GM19395 (cell line): ENCODE measurements around the gene TCL1A.
A peak's percentile ranks its signal among the peaks of the same experiment; 100 is the strongest.
"Not testable (repeated sequence)": the region's sequence is repeated elsewhere in the genome, so short reads cannot be mapped to it uniquely, and the experiment has no call there.

ENCODE experiments used
- ATAC-seq: cut with Tn5 transposase; IDR thresholded peaks from one replicate; pipeline ENCODE4 v1.9.1; 2021; ENCODE audit warnings: mild to moderate bottlenecking, moderate library complexity; ENCODE audit not compliant: unreplicated experiment

Gene TCL1A

DNA sequence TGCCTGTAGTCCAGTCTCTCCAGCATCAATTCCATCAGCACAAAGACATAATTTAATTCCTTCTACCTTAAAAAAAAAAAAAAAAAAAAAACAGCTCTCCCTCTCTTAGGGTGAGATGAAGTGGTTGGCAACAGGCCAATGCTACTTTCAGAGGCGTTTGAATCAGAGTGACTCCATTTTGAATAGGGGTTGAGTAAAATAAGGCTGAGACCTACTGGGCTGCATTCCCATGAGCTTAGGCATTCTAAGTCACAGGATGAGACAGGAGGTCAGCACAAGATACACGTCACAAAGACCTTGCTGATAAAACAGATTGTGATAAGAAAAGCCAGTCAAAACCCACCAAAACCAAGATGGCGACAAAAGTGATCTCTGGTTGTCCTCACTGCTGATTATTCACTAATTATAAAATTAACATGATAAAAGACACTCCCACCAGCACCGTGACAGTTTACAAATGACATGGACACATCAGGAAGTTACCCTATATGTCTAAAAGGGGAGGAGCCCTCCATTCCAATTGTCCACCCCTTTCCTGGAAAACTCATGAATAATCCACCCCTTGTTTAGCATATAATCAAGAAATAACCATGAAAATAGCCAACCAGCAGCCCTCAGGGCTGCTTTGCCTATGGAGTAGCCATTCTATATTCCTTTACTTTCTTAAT, 34.6 kb downstream of the TCL1A start:
- ATAC-seq = no peak

DNA sequence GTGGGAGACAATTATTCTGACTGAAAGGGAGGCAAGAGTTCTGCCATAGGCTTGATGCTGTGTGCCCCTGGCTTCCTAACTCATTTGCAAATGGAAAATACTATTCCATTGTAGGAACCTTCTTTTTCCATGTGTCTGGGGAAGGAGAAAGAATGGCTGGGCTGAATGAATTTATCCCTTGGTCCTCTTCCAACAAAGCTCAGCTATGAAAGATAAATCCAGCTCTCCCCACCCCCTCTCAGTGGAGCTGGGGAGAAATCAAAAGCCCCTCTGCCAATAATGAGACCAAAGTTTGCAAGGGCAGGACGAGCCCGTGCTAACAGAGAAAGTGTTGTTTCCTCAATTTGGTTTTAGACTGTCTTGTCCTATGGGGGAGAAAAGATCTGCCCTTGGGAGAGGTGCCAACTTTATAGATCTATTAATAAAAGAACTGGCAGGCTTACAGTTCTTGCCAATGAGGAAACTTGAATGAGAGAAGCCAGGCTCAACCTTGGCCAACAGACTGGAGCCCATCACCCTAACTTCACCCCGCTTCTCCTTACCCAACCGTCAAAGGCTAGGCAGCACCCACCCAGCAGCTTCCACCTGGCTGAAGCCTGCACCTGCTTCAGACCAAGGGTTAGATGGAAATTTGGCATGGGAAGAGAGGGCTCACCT, 36.6 kb downstream of the TCL1A start:
- ATAC-seq = no peak

DNA sequence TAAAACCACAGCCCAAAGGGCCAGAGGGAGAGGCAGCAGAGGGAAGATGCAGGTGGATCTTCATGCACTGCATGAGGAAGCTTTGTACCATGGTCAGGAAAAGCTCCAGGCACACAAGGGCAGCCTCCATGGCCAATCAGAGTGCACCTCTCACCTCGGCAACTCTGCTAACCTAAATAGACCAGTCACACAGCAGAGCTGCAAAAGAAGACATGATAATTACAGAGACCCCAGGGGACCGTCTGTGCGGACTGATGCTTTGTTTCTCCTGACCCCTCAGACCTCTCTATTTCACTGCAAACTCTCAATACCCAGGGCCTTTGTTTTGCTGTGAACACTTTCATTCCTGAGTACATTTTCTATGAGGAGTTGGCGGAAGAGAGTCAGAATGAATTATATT, 38.4 kb downstream of the TCL1A start:
- no peak for ATAC-seq

DNA sequence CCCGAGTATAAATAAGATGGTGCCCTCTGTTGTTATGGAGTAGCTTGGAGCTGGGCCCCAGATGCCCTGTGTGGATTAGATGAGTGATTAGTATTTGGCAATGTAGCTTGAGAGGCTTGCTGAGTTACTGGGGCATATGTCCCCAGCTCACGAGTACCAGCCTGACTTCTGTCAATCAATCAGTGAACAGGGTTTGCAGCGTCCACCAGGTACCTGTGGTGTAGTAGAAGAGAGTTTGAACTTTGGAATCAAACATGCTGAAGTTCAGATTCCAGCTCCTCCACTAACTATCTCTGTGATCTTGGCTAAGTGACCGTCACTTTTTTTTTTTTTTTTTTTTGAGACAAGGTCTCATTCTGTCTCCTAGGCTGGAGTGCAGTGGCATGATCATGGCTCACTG, 39.3 kb downstream of the TCL1A start:
- ATAC-seq = no peak

DNA sequence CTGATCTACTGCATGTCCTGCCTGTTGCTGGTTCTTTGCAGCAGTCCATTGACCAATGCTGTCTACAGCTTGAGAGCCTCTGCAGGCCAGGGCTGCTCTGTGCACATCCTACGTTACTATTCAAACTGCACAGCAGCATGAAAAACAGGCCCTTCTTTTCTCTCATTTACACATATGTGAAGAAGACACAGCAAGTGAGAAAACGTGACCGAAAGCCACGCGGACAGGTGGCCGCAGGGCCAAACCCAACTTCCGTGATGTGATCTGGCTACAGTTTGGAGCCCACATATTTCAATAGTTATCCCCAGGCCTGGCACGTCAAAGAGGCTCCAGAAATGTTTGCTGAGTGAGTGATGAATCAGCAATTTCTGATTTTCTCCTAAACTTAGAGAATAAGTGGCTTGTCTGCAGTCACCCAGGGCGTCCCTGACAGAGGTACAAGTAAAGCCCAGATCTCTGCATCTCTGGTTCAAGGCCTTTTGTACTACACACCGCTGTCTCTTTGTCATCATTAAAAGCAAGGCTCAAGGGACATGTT, 45.6 kb downstream of the TCL1A start:
- ATAC-seq = peak; percentile 40

DNA sequence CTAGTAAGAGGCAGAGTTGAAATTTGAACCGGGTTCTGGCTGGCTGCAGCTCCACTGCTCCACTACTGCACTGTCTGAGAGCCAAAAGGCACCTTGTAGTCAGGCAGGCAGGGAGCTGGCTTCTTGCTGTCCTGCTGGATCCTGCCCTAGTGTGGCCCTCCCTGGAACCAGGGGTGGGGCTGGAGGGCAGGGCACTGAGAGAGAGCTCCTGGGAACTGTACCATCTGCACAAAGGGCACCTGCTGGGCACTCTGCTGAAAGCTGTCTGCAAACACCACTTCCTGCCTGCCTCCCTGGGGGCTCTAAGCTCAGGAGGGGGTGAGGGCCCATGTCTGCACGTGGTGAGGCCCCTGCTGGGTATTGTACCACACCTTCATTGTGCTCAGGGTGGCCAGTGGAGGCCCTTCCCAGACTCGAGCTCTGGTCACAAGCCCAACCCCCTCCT, 46.7 kb downstream of the TCL1A start:
- no peak for ATAC-seq

DNA sequence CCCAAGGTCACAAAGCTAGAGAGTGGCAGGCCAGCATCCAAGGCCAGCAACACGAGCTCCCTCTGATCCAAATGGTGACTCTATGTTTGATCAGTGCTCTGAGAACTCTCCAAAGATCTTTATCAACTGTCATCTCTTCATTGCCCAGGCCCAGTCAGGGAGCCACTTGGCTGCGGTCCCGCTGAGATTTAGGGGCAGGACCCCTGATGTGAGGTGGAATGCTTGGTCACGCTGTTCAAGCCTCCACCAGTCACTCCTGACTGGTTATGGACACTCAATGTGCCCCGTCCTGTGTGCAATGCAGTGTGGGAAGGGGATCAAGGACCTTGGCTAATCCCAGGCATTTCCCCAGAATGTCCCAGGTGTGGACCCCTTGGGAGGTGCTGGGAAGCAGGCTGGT, 47.5 kb downstream of the TCL1A start:
- ATAC-seq = no peak

DNA sequence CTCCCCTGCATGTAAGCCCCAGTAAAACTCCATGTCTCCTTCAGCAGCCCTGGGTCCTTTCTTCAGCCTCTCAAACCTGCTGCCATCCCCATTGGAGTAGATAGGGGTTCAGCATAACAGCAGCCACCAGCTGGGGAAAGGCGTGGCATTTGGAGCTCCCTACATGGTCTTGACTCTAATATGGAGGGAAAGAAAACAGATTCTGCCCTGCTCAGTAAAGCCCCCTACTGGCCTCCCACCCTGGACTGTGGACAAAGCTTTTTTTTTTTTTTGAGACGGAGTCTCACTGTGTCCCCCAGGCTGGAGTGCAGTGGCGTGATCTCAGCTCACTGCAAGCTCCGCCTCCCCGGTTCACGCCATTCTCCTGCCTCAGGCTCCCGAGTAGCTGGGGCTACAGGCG, 48.4 kb downstream of the TCL1A start:
- ATAC-seq = not testable (repeated sequence)

DNA sequence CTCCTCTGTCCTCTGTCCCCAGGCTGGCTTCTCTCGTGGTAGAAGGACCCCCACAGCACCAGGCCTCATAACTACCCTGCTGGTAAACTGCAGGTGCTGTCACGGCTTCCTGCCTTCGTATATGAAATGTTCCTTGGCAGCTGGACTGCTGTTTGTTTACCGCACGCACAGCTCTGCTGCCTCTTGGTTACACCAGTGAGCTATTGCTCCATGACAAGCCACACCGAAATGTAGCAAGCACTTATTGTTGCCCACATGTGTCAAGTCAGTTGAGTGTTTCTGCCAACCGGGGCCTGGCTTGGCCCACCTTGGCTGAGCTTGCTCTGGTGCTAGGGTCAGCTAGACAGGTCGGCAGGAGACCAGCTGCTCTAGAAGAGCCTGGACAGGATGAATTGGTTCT, 49.4 kb downstream of the TCL1A start:
- ATAC-seq = peak; percentile 24

DNA sequence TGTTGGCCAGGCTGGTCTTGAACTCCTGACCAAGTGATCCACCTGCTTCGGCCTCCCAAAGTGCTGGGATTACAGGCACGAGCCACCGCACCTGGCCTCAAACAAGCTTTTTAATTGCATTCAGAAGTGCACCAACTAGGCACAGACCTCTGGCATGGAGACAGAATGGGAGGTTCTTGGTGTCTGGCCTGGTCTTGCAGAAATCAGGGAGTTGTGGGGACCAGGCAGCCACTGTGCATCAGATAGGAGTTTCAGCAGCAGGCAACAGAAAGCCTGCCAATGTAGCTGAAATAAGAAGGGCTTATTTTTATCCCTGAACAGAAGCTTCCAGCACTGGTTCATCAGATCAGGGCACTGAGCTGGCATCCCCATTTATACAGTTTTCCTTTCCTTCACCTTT, 49.9 kb downstream of the TCL1A start:
- ATAC-seq = no peak

DNA sequence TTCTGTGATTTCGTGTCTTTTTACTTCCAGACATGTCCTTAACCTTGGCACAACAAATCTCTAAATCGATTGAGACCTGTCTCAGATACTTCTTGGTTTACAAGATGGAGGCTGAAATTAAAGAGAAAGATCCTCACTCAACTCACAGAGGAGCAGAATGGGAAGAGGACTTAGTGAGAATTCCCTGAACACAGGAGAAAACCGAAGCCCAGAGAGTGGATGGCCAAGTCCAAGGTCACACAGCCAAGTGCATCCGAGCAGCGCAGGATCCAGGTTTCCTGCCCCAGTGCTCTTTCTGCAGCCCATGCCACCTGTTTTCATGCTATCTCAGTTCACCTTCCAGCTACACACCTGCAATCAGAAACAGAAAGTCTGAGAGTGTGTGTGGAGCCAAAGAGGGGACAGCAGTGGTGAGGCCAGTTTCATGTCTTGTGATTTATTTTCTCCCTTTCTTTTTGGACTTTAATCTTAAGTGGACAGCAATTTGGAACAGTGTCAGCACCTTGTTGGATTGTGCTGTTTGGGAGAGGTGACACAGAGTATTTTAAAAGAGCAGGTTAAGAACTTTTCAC, 50.6 kb downstream of the TCL1A start:
- peak; percentile 22 for ATAC-seq

DNA sequence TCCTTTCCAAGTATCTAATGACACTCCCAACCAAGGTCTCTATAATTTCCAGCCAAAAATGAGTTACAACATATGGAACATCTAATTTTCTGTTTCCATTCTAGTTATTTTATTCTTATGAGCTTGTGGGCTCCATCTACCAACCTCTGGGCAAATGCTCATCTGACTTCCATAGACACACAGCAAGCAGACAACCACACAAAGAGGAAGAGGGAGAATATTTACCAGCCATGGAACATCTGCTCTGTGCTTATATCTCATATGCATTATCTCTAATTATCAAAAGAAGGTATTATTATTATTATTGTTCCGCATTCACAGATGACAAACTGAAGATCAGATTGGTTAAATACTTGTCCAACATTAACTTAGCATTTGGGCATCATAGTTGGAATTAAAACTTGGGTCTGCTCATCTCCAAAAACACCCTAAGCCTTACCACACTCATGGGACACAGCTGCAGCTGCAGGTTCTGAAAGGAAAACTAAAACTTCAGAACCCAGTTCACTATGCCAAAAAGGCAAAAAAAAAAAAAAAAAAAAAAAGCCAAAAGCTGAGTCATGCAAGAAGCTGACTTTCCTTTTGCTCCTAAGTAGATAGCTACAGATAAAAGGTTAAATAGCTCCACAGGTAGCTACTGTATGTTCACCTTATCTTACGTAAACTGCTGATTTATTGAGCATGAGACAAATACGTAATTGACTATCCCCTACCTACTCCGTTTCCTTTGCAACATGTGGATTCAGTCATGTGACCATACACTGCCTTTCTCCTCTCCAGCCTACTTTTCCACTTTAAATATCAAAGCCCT, 51.3 kb downstream of the TCL1A start:
- peak; percentile 43 for ATAC-seq

DNA sequence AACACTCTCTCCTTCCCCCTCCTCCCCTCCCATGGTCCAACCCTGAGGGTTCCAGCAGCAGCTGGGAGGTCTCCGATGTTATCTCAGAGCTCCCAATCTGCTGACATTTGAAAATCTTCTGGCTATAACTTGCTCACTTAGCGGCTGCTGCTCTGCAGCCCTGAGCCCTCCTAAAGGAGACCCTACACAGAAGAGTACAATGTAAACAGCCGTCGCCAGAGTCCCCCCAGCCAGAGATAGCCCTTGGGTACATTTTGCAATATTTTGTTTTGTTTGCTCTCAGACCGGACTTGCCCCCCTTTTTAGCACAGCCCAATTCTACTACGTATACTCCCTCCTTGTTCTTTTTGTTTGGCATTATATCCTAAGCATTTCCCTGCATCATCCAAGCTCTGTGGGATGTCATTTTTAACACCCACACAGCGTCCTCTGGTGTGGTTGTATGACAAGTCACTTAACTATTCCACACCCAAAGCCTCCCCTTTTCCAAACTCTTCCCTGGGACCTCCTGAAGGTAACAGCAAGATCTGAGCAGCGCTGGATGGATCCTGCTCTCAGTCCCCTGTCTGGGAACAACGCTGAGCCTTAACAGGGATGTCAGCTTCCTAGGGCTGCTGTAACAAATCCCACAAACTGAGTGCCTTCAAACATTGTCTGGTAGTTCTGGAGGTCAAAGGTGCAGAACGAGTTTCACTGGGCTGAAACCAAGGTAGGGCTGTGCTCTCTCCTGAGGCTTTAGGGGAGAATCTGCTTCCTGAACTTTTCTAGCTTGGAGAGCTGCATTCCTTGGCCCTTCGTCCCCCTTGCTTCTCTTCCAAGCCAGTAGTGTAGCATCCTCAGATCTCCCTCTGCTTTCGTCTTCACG, 53.0 kb downstream of the TCL1A start:
- ATAC-seq = no peak

DNA sequence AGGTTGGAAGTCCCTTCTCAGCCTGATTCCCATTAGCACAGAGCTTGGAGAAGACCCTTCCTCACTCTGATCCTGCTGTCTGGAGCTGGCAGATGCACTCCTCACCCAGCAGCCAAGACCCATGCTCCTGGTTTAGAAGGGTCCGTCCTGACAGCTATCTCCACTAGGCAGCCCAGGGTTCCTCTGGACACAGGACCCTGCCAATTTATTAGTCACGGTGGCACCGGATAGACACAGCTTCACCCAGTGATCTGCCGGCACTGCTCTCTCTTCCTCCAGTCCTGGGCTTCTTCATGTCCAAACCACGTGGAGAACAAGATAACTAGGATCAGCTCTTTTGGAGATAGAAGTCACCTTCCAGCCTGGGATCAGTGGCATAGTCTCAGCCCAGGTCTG, 53.9 kb downstream of the TCL1A start:
- ATAC-seq = no peak
